MCF 10A (cell line): ENCODE data around the gene PITPNM2. TPM values are rescaled to one million over a fixed set of nuclear protein-coding genes. Genes with fewer than 3 reads are reported as not detected.

Experiments
- BruUV-seq: library from RNA; stranded (reverse); fragments of 400-500 nt; replicated peaks from 2 replicates; lab custom pipeline; 2021; lab: Mats Ljungman, UMichigan
- CTCF ChIA-PET: fragments of 300-600 bp; sonication (Branson Sonifier 250); formaldehyde crosslinking; extraction: SDS; loops from one replicate; lab custom pipeline; 2021; ENCODE audit warnings: antibody characterized with exemption, inconsistent platforms; lab: Yijun Ruan, JAX
- POLR2A ChIA-PET: fragments of 300-600, 350-650 bp; sonication (Branson Sonifier 250); formaldehyde crosslinking; extraction: SDS; loops from one replicate; lab custom pipeline; 2020; ENCODE audit warnings: antibody characterized with exemption, inconsistent platforms; lab: Yijun Ruan, JAX
- DNase-seq: peaks from one replicate; pipeline ENCODE4 v3.0.0-alpha.2; 2018; ENCODE audit not compliant: unreplicated experiment
- H3K27ac Mint-ChIP-seq: one replicate; pipeline ENCODE4 v1.8.0; 2022; ENCODE audit warnings: mild to moderate bottlenecking, low read depth, mixed read lengths; ENCODE audit not compliant: unreplicated experiment
- H3K27me3 Mint-ChIP-seq: one replicate; pipeline ENCODE4 v1.8.0; 2022; ENCODE audit warnings: mixed read lengths; ENCODE audit not compliant: insufficient read depth, unreplicated experiment
- H3K36me3 Mint-ChIP-seq: one replicate; pipeline ENCODE4 v1.8.0; 2022; ENCODE audit warnings: mild to moderate bottlenecking, moderate library complexity, mixed read lengths; ENCODE audit not compliant: insufficient read depth, unreplicated experiment
- H3K4me1 Mint-ChIP-seq: one replicate; pipeline ENCODE4 v1.8.0; 2022; ENCODE audit warnings: mixed read lengths; ENCODE audit not compliant: insufficient read depth, unreplicated experiment
- H3K4me3 Mint-ChIP-seq: one replicate; pipeline ENCODE4 v1.8.0; 2022; ENCODE audit warnings: mild to moderate bottlenecking, moderate library complexity, mixed read lengths; ENCODE audit not compliant: unreplicated experiment
- H3K9me3 Mint-ChIP-seq: one replicate; pipeline ENCODE4 v1.8.0; 2022; ENCODE audit warnings: mixed read lengths; ENCODE audit not compliant: unreplicated experiment
- CTCF ChIP-seq: fragments of 200-600 bp; IDR thresholded peaks from one replicate; pipeline ENCODE4 v1.8.0; 2022; ENCODE audit warnings: antibody characterized with exemption, mild to moderate bottlenecking; ENCODE audit not compliant: unreplicated experiment
- intact Hi-C: fragments of 100-400 bp; cut with micrococcal nuclease; formaldehyde crosslinking; loops from 2 replicates; pipeline ENCODE4 v1.14.1; 2022
- total RNA-seq: library from RNA; stranded (reverse); gene quantifications from 2 replicates; pipeline ENCODE4 v1.2.3, GENCODE V29; 2022

PITPNM2 gene
- total RNA-seq, 1 experiment from 2014 or later = 7.2 TPM

GRCh38 chr12:123102366-123102765 is 48.5 kb downstream of the PITPNM2 start:
- Mint-ChIP-seq H3K36me3 (no peaks in the 10 kb centered on the region), H3K4me1 (no peaks in the 10 kb centered on the region), H3K27me3 (no peaks in the 10 kb centered on the region), H3K4me3 (no peak overlapping the region), H3K27ac (no peak overlapping the region), H3K9me3 (no peaks in the 10 kb centered on the region)
- intact Hi-C loops = no loop called here
- ChIA-PET CTCF (interaction anchor here (0.6 to 0.8 kb wide), 2 partner anchors 10 to 309 kb away, joined by 3 read pairs; no protein-coding TSS in a partner anchor), POLR2A (no interaction called here)
- no peak for DNase-seq
- TF ChIP-seq CTCF = no peak
- BruUV-seq = no TSS peak

GRCh38 chr12:123101526-123101925 is 49.4 kb downstream of the PITPNM2 start:
- no peak for DNase-seq
- no TSS peak for BruUV-seq
- no peak for TF ChIP-seq CTCF
- ChIA-PET POLR2A (no interaction called here), CTCF (interaction anchor here (0.8 kb wide), 1 partner anchor 11 kb away, joined by 3 read pairs; no protein-coding TSS in a partner anchor)
- no peaks in the 10 kb centered on the region for H3K27me3 Mint-ChIP-seq
- no peaks in the 10 kb centered on the region for H3K36me3 Mint-ChIP-seq
- H3K9me3 Mint-ChIP-seq = no peaks in the 10 kb centered on the region
- H3K4me1 Mint-ChIP-seq = no peaks in the 10 kb centered on the region
- intact Hi-C loops = no loop called here
- H3K4me3 Mint-ChIP-seq = no peak overlapping the region
- no peak overlapping the region for H3K27ac Mint-ChIP-seq

Other genes starting within 250 kb of the PITPNM2 start
- gene ABCB9, start 184.6 kb downstream of the PITPNM2 start, total RNA-seq = 1.6 and 3.2 TPM in 2 replicates
- 17.5 and 22.5 TPM in 2 replicates for gene OGFOD2, start 175.8 kb downstream of the PITPNM2 start, total RNA-seq
- gene ARL6IP4, start 170.4 kb downstream of the PITPNM2 start, total RNA-seq = 198 and 238 TPM in 2 replicates
- gene MPHOSPH9, start 82.1 kb upstream of the PITPNM2 start, total RNA-seq = 27.5 and 40.4 TPM in 2 replicates
- gene MTRFR, start 82.3 kb upstream of the PITPNM2 start, total RNA-seq = 21.9 and 26.5 TPM in 2 replicates
- 84.6 and 88.6 TPM in 2 replicates for gene CDK2AP1, start 120.8 kb upstream of the PITPNM2 start, total RNA-seq
- 30.3 and 32.4 TPM in 2 replicates for gene SBNO1, start 213.8 kb upstream of the PITPNM2 start, total RNA-seq
- gene KMT5A, start 233.0 kb upstream of the PITPNM2 start, total RNA-seq = 113 and 116 TPM in 2 replicates